ENCODE data around the gene KRT83.

KRT83 gene

DNA sequence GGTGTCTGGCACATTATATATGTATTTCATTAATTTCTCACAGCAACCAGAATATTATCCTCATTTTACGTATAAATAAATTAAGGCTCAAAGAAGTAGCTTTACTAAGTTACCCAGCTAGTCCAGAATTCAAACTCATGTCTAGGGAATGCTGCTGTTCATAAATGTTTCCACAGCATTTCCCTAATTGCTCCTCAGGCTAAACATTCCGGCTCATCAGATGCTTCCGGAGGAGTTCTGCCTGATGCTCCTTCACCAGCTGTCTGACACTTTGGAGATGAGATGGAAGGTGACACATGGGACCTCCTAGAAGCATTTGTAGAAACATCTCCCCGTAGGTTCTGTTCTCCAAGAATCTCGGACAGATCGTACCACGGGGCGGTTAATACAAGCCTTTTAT, 34.0 kb upstream of the KRT83 start:
- H3K27me3 ChIP-seq (ENCODE audit: insufficient read depth, poor library complexity, severe bottlenecking), result no peaks in the 10 kb centered on the region

DNA sequence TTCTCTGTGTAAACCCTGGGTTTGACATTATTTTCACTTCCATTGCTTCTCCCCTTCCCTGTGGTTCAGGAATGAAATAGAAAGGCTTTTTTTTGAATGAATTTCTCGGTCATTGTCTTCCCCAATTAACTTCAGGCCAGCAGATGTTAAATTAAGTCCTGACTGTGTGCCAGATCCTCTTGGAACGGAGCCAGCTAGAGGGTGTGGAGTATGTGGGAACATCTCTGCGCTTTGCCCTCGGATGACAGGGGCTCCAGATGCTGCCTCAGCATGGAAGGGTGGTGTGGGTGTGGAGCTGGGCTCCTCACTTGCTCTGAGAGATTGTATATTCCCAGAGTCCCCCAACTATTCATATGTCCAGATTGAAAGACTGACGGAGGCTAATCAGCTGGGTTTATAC, 33.0 kb upstream of the KRT83 start:
- DNase-seq (ENCODE audit: low read depth in 1 of 2, low spot score in 1 of 2), result no peak
- Histone ChIP-seq H3K4me3 (replicated peaks; ENCODE audit: insufficient read depth, low read length) (no peak overlapping the region), H3K27me3 (ENCODE audit: insufficient read depth, poor library complexity, severe bottlenecking) (no peaks in the 10 kb centered on the region)

More for the DNA sequence above, 34.0 kb upstream of the KRT83 start:
- Histone ChIP-seq H3K4me3 (replicated peaks; ENCODE audit: insufficient read depth, low read length) (no peak overlapping the region), H3K27ac (replicated peaks) (no peak overlapping the region)
- TF ChIP-seq GABPA (IDR thresholded peaks at IDR 0.05; ENCODE audit: low read depth) (no peak), SPI1 (IDR thresholded peaks at IDR 0.05; ENCODE audit: borderline replicate concordance, low read depth) (no peak), POLR2AphosphoS5 (IDR thresholded peaks at IDR 0.05; ENCODE audit: low read depth) (no peak), REST (IDR thresholded peaks at IDR 0.05; ENCODE audit: insufficient replicate concordance, low read depth) (no peak)
- TF ChIP-seq, protein P1, sequence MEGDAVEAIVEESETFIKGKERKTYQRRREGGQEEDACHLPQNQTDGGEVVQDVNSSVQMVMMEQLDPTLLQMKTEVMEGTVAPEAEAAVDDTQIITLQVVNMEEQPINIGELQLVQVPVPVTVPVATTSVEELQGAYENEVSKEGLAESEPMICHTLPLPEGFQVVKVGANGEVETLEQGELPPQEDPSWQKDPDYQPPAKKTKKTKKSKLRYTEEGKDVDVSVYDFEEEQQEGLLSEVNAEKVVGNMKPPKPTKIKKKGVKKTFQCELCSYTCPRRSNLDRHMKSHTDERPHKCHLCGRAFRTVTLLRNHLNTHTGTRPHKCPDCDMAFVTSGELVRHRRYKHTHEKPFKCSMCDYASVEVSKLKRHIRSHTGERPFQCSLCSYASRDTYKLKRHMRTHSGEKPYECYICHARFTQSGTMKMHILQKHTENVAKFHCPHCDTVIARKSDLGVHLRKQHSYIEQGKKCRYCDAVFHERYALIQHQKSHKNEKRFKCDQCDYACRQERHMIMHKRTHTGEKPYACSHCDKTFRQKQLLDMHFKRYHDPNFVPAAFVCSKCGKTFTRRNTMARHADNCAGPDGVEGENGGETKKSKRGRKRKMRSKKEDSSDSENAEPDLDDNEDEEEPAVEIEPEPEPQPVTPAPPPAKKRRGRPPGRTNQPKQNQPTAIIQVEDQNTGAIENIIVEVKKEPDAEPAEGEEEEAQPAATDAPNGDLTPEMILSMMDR (IDR thresholded peaks at IDR 0.05; ENCODE audit: insufficient read depth, low read length), result no peak
- DNase-seq (ENCODE audit: low read depth in 1 of 2, low spot score in 1 of 2), result no peak

DNA sequence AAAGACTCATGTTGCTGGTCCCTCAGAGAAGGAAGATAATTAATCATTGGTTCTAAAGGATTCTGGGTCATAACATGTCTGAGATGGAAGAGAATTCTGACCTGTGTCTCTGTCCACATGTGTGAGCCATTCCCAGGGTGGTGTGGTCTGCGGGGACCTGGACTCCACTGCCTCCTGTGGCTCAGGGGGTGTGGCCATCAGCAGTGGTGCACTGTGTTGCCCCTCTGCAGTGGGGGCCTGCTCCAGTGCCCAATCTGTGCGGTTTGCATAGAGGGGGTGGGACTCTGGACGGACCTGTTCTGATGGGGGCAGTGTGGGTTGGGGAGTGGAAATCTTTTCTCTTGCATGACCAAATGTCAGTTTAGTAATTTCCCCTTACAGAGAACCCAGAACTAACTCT, 32.6 kb upstream of the KRT83 start:
- Histone ChIP-seq H3K4me3 (replicated peaks; ENCODE audit: insufficient read depth, low read length) (no peak overlapping the region), H3K27me3 (ENCODE audit: insufficient read depth, poor library complexity, severe bottlenecking) (no peaks in the 10 kb centered on the region), H3K27ac (replicated peaks) (no peak overlapping the region)
- TF ChIP-seq POLR2AphosphoS5 (IDR thresholded peaks at IDR 0.05; ENCODE audit: low read depth), result no peak
- TF ChIP-seq REST (IDR thresholded peaks at IDR 0.05; ENCODE audit: insufficient replicate concordance, low read depth), result no peak
- TF ChIP-seq, protein P1 (IDR thresholded peaks at IDR 0.05; ENCODE audit: insufficient read depth, low read length), result no peak
- no peak for TF ChIP-seq SPI1 (IDR thresholded peaks at IDR 0.05; ENCODE audit: borderline replicate concordance, low read depth)
- TF ChIP-seq GABPA (IDR thresholded peaks at IDR 0.05; ENCODE audit: low read depth), result no peak
- DNase-seq (ENCODE audit: low read depth in 1 of 2, low spot score in 1 of 2), result no peak

More for the DNA sequence above, 33.0 kb upstream of the KRT83 start:
- TF ChIP-seq, protein P1 (IDR thresholded peaks at IDR 0.05; ENCODE audit: insufficient read depth, low read length), result no peak
- TF ChIP-seq REST (IDR thresholded peaks at IDR 0.05; ENCODE audit: insufficient replicate concordance, low read depth) (no peak), SPI1 (IDR thresholded peaks at IDR 0.05; ENCODE audit: borderline replicate concordance, low read depth) (no peak), POLR2AphosphoS5 (IDR thresholded peaks at IDR 0.05; ENCODE audit: low read depth) (no peak), GABPA (IDR thresholded peaks at IDR 0.05; ENCODE audit: low read depth) (no peak)
- H3K27ac ChIP-seq (replicated peaks), result no peak overlapping the region
